ENCODE results near the gene ZBED6. TPM values are rescaled to one million over a fixed set of nuclear protein-coding genes. Genes with fewer than 3 reads are reported as not detected.
"Not testable (repeated sequence)": the region's sequence is repeated elsewhere in the genome, so short reads cannot be mapped to it uniquely, and the experiment has no call there.

ZBED6 gene, protein sequence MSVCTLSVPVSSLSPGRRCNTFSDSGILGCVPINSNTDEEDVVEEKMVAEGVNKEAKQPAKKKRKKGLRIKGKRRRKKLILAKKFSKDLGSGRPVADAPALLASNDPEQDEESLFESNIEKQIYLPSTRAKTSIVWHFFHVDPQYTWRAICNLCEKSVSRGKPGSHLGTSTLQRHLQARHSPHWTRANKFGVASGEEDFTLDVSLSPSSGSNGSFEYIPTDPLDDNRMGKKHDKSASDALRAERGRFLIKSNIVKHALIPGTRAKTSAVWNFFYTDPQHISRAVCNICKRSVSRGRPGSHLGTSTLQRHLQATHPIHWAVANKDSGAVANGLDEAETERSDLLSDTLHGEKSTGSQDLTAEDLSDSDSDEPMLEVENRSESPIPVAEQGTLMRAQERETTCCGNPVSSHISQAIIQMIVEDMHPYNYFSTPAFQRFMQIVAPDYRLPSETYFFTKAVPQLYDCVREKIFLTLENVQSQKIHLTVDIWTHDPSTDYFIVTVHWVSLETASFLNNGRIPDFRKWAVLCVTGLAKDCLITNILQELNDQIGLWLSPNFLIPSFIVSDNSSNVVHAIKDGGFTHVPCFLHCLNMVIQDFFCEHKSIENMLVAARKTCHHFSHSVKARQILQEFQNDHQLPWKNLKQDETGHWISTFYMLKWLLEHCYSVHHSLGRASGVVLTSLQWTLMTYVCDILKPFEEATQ (N-terminal part only)
- polyA plus RNA-seq (2013, experiment 1 of 2; ENCODE audit: insufficient read length), result 12.7 TPM
- 13.5 TPM for polyA plus RNA-seq (2013, experiment 2 of 2; ENCODE audit: insufficient read length)

DNA sequence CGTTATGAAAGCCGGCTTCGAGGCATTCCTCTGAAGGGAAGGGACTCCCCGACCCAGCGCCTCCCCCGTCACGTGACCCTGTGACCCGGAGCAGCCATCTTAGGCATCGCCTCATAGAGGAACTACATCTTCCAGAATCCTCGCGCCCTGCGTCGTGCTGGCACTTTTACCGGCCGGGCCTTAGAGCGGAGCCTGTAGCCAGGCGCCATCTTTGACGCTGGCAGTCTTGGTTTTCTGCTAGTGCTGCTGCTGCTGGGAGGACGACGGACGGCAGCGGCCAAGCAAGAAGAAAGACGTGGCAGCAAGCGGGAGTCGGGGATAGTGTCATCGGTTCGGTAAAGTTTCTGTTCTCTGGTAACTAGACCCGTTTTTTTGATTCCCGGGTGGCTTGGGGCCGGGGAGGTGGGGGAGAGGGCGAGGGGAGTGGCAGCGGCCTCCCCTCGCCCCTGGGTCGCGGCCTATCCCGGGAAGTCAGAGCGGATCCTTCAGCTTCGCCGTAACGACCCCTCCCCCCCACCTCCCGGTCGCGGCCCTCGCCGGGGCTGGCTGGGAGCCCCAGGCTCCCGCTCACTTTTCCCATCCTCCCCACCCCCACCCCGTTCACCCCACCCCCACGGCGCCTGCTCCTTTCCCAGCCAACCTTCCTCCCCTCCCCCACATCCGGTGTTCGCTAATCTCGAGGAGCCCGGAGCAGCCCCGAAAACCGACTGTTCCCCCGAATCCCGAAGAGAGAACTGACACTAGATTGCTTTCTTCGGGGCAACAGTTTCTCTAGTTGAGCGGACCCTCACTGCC is at the start of gene ZBED6, which contains the start of gene ZC3H11A:
ZBED6 (plus strand) TSS at position 183 of the 795 bp plus-strand sequence. CDS start 1,900 bp downstream, outside the sequence.
ZC3H11A (plus strand) TSS at position 183 of the 795 bp plus-strand sequence. CDS start 21,448 bp downstream, outside the sequence.
- peak; percentile 99 for DNase-seq

DNA sequence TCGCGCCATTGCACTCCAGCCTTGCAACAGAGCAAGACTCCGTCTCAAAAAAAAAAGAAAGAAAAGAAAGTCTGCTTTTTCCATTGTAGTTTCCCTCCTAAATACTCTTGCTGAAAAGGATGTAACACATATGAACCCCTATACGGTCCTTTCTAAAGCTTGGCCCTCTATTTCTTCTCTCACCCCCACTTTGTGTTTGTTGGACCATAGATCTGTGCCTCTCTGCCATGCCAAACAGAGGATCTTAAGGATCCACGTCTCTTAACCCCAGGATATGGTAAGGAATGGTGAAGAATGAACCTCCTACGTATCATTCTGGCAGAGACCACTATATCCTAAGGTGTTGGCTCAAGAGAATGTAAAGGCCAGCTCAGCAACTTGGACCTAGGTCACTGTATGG is 49.1 kb upstream of the ZBED6 start:
- DNase-seq, result no peak

DNA sequence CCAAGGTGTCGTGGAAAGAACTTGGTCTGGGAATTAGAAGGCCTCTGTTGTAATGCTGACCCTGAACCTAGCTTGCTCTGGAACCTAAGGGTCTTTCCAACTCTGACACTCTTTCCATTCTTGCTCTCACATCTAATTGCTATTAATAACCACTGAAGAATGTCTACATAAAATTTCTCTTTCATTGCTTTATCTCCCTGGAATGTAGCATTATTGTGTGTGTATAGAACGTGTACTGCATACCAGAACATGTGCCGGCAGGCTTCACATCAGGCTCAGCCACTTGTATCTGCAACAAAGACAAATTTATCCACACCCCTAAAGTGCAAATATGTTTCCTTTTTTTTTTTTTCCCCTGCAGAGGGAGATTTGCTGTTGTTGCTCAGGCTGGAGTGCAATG is 44.4 kb upstream of the ZBED6 start:
- DNase-seq, result peak; percentile 86

DNA sequence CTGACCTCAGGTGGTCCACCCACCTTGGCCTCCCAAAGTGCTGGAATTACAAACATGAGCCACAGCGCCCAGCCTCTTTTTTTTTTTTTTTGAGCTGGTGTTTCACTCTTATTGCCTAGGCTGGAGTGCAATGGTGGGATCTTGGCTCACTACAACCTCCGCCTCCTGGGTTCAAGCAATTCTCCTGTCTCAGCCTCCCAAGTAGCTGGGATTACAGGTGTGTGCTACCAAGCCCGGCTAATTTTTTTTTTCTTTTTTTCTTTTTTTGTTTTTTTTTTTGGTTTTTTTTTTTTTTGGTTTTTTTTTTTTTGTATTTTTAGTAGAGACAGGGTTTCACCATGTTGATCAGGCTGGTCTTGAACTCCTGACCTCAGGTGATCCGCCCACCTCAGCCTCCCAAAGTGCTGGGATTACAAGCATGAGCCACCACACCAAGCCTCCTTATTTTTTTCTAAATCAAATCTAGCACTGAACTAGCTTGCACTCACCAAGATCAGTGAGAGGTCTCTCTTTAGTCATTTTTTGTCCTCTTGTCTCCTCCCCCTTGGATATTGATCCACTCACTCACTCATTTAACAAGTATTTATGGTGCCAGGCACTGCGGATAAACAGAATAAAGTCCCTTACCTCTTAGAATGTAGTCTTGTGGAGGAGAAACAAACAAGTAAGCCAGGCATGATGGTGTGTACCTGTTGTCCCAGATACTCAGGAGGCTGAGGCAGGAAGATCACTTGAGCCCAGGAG is 43.6 kb upstream of the ZBED6 start:
- not testable (repeated sequence) for DNase-seq

DNA sequence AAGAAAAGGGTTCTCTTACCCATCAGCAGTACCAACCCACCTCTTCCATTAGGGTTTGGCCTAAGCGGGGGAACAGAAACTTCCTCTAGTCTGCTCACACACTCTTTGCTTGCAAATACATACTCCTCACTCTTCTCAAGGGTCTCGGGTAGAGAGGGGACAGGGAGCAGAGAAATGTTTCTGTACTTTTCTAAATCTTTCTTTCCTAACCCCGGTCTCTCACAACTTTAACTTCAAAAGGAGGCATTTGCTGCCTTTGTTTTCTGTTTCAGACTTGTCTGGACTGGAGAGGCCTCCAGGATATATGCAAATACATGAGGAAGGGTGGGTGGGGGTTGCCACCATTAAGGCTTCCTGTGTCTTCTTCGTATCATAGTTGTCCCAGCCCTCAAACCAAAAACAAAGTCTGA is 41.0 kb upstream of the ZBED6 start:
- DNase-seq, result no peak

DNA sequence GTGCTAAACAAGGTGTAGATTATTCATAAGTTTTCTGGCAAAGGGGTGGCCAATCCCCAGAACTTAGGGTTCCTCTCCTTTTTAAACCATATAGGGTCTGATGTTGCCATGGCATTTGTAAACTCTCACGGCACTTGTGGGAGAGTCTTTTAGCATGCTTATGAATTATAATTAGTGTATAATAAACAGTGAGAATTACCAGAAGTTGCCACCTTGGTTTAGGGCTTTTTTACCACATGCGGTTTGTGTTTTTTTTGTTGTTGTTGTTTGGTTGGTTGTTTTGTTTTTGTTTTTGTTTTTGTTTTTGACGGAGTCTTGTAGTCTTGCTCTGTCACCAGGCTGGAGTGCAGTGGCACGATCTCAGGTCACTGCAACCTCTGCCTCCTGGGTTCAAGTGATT is 39.4 kb upstream of the ZBED6 start:
- DNase-seq, result no peak

DNA sequence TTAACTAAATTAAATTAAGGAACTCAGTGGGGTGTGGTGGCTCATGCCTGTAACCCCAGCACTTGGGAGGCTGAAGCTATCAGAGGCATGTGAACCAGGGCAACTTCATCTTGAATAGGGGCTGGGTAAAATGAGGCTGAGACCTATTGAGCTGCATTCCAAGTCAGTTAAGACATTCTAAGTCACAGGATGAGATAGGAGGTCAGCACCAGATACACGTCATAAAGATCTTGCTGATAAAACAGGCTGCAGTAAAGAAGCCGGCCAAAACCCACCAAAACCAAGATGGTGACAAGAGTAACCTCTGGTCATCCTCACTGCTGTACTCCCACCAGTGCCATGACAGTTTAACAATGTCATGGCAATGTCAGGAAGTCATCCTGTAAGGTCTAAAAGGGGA is 36.7 kb upstream of the ZBED6 start:
- not testable (repeated sequence) for DNase-seq

DNA sequence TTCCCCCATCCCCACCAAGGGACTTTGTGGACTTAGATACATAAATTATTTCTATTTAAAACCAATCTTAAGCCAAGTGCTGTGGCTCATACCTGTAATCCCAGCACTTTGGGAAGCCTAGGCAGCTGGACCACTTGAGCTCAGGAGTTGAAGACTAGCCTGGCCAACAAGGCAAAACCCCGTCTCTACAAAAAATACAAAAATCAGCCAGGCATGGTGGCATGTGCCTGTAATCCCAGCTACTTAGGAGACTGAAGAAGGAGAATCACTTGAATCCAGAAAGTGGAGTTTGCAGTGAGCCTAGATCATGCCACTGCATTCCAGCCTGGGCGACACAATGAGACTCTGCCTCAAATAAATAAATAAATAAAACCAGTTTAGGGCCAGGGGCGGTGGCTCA is 34.9 kb upstream of the ZBED6 start:
- no peak for DNase-seq

DNA sequence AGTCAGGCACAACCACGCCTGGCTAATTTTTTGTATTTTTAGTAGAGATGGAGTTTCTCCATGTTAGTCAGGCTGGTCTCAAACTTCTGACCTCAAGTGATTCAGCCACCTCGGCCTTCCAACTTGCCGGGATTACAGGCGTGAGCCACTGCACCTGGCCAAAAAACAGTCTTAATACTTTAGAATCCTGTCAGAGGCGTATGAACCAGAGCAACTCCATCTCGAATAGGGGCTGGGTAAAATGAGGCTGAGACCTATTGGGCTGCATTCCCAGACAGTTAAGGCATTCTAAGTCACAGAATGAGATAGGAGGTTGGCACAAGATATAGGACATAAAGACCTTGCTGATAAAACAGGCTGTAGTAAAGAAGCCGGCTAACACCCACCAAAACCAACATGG is 33.5 kb upstream of the ZBED6 start:
- DNase-seq, result not testable (repeated sequence)

DNA sequence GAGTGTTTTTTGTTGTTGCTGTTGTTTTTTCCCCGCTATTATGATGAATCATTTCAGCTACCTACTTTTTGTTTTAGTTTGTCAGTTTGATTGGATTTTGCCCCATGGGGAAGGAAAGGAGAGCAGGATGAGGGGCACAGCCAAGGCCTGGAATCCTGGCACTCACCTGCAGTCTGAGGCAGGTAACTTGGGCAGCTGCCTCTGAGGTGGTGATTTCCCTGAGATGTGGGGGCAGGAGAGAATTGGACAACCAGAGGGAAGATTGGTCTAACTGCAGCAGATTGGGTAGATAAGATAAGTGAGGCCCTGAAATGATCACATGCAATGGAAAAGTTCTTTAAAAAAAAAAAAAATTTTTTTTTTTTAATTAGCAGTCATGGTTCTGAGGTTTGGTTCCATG is 31.9 kb upstream of the ZBED6 start:
- DNase-seq, result no peak

DNA sequence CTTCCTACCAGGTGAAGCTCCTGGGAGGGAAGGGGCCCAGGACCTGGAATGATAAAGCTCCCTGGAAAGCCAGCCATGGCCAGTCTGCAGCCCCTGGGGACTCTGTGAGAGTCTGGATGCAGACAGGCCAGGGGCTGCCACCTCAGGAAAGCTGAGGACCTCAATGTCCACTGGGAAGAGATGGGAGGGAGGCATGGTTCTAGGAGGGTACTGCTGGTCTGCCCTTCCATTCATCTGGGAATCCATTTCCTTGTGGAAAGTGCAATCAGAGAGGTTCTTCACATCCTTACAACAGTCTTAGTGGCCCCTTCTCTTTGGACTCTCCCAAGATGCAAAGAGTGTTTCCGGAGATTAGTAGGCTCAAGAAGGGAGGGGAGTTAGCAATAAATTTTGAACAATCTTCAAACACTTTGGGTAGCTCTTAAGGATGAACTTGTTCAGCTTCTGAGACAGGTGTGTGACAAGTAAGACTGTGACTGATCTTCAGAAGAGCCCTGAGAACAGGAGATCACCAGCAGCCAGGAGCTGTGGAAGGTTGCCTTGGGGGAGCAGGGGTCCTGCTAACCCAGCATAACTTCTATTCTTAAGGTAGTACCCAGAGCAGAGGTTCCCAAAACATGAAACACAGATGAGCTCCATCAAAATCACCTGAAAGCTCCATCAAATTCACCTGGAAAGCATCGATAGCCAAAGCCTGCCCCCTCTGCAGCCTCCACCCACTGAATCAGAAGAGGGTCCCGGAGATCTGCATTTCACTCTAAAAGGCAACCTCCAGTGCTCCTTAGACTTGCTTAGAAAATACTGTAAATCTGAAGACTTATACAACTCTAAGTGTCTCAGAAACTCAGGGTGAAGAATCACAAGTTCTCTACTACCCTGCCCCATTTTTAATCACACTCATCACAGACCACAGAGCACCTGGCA is 31.1 kb upstream of the ZBED6 start:
- no peak for DNase-seq

DNA sequence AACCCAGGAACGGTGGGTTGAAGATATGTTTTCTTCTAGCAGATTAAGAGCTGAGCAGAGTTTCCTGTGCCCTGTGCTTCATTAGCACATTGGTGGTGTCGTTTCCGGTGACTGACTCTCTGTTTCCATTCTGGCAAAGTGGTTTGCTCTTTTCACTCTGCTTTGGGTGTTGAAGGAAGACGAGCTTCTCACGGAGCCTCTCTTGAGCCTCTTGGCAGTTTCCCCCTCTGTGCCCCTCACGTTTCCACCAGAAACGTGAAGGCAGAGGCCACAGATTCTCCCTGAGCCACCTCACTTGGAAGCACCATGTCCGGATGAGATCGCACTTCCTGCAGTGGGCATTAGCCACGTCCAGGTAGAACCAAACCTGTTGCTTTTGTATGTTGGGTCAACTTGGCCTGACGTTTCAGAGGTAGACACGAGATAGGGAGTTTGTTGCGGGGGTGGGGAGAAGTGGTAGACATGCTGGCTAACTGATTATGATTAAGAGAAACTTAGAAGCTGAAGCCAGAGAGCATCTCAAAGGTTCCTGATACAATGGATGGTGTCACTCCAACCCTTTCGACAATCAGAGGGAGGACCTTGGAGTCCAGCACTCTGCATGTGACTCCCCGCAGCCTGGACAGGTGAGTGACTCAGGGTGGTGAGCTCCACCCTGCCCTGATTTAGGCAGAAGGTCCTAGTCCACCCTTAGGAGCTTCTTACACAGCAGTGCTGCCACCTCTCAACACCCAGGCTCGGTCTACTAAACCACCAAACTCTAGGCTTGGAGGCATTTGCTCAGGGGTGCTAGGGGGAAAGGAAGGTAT is 30.2 kb upstream of the ZBED6 start, which contains the start of gene LAX1:
LAX1 (plus strand) TSS at position 155 of the 809 bp plus-strand sequence; CDS start at position 538, 383 bp downstream.
- DNase-seq, result no peak

DNA sequence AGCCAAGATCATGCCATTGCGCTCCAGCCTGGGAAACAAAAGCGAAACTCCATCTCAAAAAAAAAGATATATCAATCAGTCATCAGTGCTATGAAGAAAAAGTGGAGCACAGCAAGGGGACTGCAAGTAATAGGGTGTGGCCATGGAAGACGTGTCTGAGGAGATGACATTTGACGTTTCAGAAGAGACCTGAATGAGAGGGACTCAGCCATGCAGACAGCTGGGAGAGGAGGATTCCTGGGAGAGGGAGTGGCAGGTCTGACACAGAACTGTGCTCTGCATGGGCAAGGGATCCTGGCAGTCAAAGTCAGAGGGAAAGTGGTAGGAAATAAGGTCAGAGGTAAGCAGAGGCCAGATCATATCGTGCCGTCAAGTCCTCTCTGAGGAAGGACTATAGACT is 27.2 kb upstream of the ZBED6 start:
- DNase-seq, result no peak

DNA sequence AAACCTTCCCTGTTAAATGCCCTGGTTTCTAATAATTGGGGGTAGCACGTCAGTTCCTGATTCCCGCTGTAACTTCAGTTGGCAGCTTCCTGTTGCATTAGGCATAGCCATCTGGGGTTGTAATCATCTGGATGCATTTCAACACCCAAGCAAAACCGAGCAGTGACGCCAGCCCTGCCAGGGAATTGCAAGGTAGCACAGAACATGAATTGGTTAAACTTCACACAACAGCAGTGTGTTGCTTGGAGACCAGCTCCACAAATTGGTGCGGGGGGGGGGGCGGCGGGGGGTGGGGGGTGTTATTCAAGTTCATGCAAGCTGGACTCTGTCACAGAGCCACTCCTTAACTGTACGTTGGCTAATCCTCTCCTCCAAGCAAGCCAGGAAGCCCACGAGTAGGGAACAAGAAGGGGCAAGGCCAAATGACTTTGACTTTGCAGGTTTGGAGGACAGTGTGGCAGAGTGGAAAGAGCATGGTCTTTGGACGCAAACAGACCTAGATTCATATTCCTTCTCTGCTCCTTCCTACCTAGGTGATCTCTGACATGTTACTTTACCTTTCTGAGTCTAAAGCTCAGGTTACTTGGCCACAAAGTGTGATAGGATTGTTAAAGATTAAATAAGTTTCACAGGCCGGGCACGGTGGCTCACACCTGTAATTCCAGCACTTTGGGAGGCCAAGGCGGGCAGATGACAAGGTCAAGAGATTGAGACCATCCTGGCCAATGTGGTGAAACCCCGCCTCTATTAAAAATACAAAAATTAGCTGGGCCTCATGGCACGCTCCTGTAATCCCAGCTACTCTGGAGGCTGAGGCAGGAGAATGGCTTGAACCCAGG is 25.7 kb upstream of the ZBED6 start:
- peak; percentile 85 for DNase-seq

DNA sequence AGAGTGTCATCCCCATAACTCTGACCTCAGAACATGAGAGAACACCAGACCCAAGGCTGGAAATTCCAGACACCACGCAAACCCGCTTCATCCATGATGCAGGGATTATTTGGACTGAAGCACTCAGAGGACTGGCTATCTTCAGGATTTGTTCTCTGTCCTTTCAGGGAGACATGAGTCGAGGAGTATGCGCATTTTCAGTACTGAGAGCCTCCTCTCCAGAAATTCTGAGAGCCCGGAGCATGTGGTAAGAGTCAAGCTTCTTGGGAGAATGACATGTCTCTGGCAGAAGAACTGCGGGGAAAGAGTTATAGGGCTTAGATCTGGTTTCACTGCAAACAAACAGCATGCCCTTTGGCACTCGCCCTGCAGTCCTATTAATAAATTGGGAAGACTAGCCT is 23.5 kb upstream of the ZBED6 start:
- DNase-seq, result no peak

DNA sequence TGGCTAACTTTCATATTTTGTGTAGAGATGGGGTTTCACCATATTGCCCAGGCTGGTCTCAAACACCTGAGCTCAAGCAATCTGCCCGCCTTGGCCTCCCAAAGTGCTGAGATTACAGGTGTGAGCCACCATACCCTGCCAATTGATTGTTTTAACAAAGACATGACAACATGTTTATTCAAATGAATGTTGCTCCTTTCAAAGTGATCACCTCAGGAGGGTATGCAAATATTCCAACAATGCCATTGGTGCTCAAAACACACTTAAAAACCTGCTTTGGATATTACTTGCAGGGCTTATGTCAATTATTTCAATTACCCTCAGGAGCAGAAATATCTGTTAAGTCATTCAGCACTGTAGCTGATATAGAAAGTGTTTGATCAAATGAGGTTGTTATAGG is 22.6 kb upstream of the ZBED6 start:
- DNase-seq, result no peak

DNA sequence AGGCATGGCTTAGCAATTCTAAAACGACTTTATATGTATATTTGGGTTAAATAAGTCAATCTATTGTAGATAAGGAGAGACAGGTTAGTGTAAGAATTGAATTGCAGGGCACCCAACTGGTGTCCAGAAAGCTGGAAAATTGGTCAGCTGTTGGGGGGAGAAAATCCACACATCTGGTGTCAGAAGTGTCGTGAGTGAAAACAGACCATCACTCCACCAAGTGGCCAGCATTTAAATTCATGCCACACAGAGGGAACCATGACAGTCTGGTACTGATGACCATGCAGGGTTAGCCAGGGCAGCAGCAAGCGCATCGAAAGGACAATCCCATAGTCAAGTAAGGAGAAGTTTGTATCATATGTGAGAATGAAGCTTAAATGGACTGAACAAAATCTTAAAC is 18.8 kb upstream of the ZBED6 start:
- no peak for DNase-seq

DNA sequence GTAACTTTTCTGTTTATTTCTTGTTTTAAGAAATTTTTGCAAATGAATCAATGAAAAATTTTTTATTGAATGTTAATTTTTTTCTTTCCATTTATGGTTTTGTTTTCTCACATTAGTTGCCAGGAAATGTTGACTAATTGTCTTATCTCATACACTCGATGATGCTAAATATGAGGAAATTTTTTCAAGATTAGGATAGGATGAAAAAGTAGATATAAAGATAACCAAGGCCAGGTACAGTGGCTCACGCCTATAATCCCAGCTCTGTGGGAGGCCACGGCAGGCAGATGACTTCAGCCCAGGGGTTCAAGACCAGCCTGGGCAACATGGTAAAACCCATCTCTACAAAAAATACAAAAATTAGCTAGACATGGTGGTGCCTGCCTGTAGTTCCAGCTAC is 17.8 kb upstream of the ZBED6 start:
- DNase-seq, result no peak

DNA sequence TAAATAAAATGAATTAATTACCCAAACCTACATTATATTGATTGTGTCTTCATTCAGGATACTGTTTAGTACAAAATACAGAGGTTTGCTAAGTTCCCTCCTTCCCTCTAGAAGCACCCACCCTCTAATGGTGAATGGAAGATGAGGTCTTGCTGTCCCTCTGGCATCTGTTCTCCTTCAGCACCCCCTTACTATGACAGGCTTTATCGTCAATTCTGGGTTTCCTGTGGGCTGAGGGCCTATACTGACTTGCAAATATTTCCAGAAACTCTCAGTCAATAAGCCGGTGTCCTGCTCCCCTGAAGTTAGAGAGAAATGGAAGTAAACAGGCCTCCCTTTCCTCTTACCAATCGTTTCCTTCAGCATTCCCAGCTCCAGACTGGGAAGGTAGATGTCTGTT is 17.3 kb upstream of the ZBED6 start:
- DNase-seq, result no peak

All from fibroblast of skin of scalp (primary cell).